GM18508 (cell line): Measurements from ENCODE around the gene ECHDC3.
A peak's percentile ranks its signal among the peaks of the same experiment; 100 is the strongest.
"Not testable (repeated sequence)": the region's sequence is repeated elsewhere in the genome, so short reads cannot be mapped to it uniquely, and the experiment has no call there.

Experiments used
- ATAC-seq: cut with Tn5 transposase; IDR thresholded peaks from one replicate; pipeline ENCODE4 v1.9.1; 2021; ENCODE audit warnings: moderate number of reproducible peaks; ENCODE audit not compliant: insufficient read depth, unreplicated experiment

The ECHDC3 gene

DNA sequence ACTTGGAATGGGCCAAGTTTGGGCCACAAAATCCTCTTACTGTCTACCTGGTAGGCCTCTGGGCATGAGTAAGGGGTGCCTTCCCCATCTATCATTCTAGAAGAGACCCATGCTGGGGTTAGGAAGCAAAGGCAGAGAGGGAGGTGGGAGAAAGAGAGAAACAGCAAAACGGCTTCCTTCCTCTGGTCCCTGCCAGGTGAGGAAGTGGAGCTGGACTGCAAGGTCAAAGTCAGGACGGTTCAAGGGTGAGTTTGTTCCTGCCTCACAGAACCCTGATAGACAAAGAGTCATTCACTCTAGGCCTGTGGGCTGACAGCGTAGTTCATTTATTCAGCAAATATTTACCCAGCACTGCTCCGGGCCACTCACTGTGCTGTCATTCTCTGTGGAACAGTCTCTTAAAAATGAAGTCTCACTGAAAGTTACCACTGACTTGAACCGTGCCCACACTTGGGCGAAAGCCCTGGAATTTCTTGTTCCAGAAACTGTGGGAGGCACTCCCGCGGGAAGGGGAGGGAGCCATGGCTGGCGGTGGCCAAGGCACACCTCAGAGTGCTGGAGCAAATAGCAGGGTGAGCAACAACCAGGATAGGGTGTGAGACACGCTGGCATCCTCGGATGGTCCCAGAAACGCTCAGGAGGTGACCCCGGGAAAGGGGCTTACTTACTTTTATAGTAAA, 26.2 kb upstream of the ECHDC3 start:
- ATAC-seq = no peak

DNA sequence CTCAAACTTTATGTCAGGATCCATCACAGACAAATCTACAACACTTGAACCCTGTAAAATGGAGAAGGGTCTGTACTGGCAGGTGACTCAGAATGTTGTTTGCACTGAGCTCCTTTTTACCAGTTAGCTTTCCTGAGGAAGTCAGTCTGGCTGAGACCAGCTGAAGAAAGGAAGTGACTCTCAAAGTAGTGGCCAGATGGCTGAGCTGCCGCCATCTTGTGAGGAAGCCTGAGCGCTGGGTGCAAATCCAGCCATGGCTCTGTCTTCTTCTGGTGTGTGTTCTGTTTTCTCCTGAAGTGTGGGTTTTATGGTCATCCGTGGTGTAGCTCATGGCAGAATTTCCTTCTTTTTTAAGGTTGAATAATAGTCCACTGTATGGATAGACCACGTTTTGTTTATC, 25.5 kb upstream of the ECHDC3 start:
- ATAC-seq = no peak

DNA sequence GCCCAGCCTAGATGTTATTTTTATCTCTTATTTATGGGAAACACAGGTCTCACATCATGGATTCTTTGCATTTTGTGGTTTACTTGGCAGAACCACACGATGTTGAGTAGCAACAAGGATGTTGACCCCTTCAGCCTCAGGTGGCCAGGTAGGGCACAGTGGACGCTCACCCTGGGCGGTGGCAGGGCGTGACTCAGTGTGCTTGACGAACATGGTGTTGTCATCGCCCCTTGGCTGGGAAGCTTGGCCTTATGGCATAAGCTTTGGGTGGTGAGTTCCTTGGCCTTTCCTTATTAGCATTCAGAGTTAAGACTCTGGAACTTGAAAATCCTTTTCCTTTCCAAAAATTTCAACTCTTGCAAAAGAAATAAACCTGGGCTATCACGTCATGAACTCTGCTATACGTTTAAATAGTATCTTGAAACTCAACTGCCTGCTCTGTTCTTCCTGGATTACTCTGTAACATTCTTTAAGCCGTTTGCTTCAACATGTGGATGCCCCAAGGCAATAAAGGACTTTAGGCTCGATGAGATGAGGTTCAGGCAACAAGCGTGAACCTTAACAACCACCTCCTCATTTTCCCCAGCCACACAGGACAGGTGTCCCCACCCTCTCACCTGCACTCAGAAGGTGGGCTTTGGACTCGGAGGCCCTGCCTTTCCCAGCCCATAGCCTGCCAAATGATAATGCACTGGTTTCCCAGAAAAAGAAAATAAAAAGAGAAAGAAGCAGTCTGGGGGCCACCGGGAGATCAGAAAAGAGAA, 22.5 kb upstream of the ECHDC3 start:
- no peak for ATAC-seq

DNA sequence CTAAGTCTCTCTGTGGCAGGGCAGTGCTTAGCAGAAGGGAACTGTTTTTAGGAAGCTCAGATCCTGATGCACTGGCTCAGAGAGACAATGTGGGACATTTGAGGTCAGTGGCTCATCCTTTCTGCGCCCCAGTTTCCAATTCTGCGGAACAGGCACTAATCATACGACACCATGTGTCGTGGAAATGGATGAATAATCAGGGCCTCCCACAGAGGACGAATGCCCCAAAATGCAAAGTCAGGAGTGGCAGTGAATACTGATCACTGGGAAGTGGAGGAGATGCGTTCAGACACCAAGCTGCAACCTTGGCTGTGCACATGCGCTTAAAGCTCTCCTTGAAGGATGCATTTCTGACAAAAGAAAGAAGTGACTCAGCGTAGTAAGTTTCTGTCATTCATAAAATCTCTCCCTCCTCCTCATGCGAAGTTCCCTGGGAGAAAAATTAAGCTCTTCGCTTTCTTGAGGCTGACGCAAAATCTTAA, 21.9 kb upstream of the ECHDC3 start:
- ATAC-seq = no peak

DNA sequence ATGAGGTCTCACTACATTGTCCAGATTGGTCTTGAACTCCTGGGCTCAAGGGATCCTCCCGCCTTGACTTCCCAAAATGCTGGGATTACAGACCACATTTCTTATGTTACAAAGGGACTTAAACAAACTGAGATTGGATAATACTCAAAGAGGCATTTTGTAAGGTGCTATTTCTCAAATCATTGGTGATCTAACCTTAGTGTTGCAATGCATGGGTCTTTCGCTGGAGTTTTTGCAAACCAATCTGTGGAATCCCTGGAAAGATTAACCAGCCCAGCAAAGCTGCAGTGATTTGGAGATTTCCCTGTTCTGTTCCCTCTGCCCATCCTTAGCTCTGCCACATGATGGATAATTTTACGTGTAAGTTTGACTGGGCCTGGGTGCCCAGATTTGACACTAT, 20.4 kb upstream of the ECHDC3 start:
- no peak for ATAC-seq

DNA sequence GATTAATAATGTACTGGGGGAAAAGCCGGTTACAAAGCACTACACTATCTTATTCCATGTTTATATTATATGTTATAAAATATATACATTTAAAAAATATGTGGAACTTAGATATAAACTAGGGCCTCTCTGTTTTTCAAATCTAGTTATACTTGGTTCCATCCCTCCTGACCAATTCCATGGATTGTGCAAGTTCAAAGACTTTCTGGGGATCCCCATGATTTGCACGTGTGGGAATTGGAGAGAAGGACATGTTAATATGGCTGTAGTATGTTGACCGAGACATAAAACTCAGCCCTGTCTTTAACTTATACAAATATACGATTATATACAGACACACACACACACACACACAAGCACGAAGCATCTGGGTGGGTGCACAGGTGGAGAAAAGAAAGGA, 18.8 kb upstream of the ECHDC3 start:
- ATAC-seq = no peak

DNA sequence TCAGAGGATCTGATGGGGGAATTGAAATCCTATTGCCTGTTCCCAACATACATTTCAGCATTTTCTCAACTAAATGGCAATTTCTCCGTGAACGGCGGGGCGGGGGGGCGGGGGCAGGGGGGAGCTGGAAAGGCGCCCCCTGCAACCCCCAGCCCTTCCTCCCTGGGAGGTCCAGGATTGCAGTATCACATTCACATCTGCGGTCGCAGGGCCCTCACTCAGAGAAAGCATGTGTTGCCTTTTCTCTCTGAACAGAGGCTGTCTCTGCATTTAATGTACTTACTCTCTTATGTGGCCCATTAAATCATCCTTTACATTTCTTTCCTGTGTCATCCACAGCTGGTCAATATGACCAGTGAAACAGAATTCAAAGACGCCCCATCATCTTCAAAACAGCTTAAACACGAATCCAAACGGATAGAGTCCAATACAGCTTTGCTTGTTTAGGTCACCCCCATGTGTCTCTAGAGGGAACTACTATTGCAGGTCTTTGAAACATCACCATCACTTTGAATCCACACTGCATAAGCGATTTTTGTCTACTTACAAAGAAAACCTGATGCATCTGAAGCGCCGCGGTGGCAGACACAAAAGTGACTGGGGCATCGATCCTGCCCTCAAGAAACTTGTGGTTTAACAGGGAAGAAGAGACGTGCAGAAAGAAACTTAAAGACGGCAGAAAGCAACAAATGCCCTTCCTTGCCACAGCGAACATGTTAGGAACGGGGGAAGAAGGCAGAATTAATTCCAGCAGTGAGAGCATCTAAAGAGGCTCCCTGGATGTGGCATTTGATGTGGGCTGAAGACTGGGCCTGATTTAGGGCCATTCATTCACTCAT, 17.0 kb upstream of the ECHDC3 start:
- ATAC-seq = peak; percentile 58

DNA sequence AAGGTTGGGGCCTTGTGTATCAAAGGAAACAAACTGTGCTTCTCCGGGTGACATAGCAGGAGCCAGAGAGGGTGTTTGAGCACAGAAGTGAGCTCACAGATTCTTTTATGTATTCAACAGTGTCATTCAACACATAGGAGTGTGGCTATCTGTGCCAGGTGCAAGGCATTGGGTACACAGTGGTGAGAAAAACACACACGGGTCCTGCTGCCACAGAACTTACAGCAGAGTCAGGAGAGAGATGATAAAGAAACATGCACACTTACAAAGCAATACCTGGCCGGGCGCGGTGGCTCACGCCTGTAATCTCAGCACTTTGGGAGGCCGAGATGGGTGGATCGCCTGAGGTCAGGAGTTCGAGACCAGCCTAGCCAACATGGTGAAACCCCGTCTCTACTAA, 16.3 kb upstream of the ECHDC3 start:
- ATAC-seq = no peak

DNA sequence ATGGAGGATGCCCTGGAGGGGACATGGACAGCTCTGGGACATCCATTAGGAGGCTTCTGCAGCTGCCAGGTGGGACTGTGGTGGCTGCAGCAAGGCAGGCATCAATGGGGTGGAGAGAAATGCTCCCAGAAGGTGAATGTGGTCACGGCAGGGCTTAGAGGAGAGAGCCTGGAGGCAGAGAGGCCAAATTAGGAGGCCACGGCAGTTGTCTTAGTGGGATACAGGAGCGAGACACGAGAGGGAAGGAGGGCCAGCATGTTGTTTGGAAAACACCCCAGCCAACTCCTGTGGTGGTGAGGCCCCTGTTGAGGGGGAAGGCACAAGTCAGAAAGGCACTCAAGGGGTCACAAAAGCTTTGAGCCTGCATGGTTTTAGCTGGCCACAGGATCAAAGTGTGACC, 14.6 kb upstream of the ECHDC3 start:
- ATAC-seq = no peak

DNA sequence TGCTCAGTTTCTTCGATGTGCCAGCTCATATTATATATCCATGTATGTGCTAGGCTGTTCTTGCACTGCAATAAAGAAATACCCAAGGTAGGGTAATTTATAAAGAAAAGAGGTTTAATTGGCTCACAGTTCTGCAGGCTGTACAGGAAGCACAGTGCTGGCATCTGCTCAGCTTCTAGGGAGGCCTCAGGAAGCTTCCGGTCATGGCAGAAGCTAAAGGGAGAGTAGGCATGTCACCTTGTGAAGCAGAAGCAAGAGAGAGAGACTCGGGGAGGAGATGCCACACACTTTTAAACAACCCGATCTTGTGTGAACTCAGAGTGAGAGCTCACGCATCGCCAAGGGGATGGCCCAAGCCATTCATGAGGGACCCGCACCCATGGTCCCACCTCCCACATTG, 13.8 kb upstream of the ECHDC3 start:
- no peak for ATAC-seq

DNA sequence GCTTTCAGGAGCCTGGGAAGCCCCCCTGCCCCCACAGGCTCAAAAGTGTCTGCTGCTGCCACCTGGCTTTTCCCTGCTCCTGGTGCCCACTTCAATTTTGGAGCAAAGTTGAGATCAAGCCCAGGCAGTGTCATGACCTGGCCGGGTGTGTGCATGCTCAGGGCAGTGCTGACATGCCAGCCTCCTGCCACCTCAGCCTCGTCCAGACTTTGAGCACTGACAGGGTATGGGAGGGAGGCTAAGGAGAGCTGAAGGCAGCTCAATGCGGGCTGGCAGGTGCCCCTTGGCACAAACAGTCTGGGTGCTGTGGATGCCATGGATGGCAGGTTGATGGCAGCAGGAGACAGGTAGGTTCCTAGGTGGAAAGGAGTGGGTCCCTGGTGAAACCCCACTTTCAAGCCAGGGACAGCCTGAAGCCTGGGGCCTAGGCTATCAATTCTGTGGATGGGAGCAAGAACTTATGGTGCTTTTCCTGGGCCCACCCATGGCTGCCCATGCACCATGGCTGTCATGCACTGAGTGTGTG, 12.3 kb upstream of the ECHDC3 start:
- ATAC-seq = no peak

DNA sequence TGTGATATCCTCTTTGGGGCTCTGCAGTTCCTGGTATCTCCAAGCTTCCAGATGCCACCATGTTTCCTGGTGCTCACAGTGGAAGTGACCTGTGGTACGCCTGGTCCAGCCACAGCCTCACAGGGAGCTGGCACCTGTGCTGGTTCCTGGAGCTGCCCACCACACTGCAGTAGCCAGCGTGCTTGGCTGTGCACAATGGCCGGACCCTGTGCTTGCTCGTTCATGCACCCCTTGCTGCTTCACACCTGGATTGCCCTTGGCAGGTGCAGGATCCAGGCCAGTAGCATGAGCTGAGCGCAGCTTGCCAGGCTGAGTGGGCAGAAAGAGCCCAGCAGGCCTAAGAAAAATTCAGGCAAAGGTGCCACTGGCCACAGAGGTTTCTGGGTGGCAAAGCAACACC, 11.4 kb upstream of the ECHDC3 start:
- no peak for ATAC-seq

DNA sequence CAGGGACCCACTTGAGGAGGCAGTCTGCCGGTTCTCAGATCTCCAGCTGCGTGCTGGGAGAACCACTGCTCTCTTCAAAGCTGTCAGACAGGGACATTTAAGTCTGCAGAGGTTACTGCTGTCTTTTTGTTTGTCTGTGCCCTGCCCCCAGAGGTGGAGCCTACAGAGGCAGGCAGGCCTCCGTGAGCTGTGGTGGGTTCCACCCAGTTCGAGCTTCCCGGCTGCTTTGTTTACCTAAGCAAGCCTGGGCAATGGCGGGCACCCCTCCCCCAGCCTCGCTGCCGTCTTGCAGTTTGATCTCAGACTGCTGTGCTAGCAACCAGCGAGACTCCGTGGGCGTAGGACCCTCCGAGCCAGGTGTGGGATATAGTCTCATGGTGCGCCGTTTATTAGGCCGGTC, 5.4 kb upstream of the ECHDC3 start:
- not testable (repeated sequence) for ATAC-seq

DNA sequence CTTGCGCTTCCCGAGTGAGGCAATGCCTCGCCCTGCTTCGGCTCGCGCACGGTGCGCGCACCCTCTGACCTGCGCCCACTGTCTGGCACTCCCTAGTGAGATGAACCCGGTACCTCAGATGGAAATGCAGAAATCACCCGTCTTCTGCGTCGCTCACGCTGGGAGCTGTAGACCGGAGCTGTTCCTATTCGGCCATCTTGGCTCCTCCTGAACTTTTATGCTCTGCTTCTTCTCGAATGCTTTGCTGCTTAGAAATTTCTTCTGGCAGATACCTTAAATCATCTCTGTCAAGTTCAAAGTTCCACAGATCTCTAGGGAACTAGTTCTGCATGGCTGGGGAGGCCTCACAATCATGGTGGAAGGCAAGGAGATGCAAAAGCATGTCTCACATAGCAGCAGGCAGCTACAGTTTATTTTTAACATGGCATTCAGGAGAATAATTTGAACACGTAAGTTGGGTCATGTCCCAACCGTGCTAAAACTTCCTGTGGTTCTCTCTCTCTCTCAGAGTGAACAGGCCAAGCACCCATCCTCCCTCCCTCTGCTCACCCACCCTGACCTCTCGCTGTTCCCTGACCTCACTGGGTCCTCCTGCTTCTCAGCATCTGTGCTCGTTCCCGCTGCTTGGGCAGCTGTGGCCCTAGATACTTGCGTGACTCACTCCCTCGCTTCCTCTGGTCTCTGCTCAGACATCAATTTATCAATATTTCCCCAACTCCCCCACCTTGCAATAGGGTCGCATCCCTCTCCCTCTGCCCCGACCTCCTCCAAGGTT, 4.7 kb upstream of the ECHDC3 start:
- not testable (repeated sequence) for ATAC-seq

DNA sequence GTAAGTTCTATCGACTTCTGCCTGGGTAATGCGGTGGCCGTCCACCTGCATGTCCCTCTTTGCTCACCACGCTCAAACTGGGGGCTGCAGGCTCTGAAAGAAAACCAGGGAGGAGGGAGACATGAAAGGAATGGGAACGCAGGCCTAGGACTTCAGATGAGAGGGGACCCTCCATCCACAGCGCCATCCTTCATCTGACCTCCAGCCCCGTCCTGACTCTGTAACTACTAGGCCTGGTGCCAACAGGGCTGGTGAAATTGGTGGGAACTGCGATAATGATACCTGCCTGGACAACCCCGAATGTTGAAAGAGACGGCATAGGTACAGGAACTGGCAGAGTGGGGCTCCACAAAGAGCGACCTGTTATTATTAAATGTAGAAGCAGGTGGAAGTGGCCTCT, 1.3 kb upstream of the ECHDC3 start:
- ATAC-seq = no peak

DNA sequence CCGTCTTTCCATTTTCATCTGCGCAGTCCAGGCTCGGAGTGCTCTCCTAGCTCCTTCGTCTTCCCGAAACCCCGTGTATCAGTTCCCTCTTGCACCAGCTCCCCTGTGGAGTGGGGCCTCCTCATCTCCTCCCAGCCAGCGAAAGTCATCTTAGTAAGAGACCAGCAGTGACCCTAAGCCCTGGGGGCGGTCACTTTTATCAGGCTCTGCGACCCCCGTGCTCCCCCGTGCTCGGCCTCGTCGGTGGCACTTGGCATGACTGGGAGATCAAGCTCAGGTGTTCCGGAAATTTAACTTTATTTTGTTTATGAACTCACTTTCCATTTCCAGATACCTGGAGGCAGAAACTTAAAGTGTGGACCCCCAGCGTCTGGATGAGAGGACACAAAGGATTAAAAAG, 574 bp upstream of the ECHDC3 start:
- ATAC-seq = no peak

DNA sequence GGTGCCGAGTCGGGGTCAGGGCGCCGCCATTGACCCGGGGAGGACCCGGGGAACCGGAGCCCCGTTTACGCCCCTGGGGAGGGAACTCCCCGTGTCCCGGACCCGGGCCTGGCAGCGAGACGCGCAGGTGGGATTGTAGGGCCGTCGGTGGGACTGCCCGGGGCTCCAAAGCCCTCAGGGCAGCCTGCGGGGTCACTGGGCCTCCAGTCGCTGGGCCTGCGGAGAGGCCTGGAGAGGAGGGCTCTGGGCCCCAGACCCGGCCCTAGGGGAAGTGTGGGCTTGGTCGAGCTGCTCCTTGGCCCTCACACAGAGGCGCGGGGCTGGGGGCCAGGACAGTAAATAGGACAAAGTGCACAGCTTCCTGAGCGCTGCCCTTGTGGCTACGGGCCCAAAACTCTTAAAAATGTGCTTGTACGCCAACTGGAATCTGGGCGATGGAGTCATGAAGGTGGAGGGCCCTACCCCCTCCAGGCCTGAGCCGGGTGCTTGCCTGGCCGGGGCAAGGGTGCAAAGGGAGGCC, 657 bp downstream of the ECHDC3 start:
- no peak for ATAC-seq

DNA sequence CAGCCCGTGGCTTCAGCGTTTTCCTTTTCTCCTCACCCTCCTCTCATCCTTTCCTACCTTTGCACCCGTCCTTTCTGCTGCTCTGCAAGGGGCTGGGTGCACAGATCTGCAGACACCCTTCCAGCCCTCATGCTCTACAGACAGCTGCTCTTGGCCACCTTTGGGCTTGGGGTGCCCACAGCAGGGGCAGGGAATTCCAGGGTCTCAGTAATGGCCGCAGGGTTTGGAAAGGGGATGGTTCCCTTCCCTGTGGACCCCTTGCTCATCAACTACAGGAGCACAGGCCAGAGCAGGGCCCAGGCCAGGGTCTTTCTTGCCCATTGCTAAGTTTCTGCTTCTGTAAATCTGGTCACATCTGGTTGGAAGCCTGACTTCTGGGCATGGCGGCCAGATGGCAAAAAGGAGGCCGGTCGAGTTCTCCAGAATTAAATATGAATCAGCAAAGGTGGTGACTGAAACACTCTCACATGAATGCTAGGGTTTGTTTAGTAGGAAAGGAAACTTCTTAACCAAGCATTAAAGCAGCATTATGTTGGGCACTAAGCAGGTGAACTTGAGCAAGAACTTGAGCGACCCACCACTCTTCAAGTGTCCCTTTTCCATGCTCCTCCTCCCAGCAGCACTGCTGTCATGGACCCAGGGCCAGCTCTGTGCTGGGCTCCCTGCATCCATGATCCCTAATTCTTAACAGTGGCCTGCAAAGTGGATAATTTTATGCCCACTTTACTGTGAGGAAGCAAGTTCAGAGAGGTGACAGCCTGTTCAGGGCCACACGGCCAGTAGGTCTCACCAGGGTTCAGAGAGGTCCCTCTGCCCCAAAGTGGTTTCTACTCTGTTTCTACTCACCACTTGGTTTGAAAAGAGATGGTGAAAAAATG, 1.5 kb downstream of the ECHDC3 start:
- ATAC-seq = no peak

DNA sequence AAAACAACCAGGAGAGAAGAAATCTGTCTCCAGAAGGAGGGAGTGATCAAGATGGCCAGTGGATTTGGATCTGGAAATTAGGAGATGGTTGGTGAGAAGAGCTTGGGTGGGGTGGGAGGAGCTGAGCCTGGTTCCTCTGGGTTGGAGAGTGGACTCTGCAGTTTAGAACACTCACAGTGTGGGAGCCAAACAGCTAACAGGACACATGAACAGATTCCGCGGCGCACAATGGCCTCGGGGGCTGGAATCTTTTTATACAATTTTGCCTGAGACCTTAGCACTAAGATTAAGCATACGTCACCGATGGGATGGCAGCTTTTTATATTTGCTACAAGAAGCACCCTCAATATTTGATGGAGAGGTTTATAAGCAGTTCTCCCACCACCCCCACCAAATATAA, 2.9 kb downstream of the ECHDC3 start:
- no peak for ATAC-seq
